GM12892 (cell line): ENCODE data around the gene DPH2.

Source experiments
- POLR2A ChIP-seq: IDR thresholded peaks from 2 replicates; pipeline ENCODE4 v1.6.1; 2011; ENCODE audit warnings: low read depth, low read length, control low read depth
- POLR2AphosphoS5 ChIP-seq: IDR thresholded peaks from 2 replicates; pipeline ENCODE4 v1.6.1; 2011; ENCODE audit warnings: low read depth, low read length, control low read depth
- TAF1 ChIP-seq: IDR thresholded peaks from 2 replicates; pipeline ENCODE4 v1.6.1; 2011; ENCODE audit warnings: low read depth, mild to moderate bottlenecking, control low read depth, low read length, borderline replicate concordance

DNA sequence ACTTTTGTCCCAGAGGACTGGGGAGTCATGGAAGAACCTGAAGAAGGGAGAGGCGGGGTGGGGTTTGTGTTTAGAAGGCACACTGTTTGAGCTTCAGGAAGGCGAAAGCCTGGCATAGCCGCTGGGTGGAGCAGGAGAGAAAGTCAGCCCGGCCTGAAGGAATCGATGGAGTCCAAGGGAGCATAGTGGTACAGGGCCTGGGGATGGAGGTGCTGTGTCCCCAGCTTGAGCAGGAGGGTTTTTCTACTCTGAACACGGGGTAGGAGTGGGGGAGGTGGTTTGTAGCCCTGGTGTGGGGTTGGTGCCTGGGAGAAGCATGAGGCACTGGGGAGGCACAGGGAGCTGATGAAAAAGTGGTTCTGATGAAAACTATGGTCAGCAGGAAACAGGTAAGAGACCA is 16.9 kb downstream of the DPH2 start:
- TF ChIP-seq POLR2A: no peak
- TF ChIP-seq POLR2AphosphoS5: no peak
- TF ChIP-seq TAF1: no peak
